Transverse colon (tissue), 4 donors: ENCODE measurements around the gene ABTB1. TPM values are rescaled to one million over a fixed set of nuclear protein-coding genes. Genes with fewer than 3 reads are reported as not detected.

Source experiments
- DNase-seq: peaks from one replicate; pipeline ENCODE4 v3.0.0-alpha.2; 2019
- H3K27ac ChIP-seq, 4 donors: fragments of 200-600 bp; sonication (generic); 2 replicates each; pipeline ENCODE4 v1.5.1; 2016 to 2018; ENCODE audit warnings: inconsistent platforms in 4 of 4
- H3K27me3 ChIP-seq: fragments of 200-600 bp; sonication (generic); 2 replicates; pipeline ENCODE4 v1.5.1; 2017; ENCODE audit warnings: inconsistent platforms
- H3K36me3 ChIP-seq, 4 donors: fragments of 200-600 bp; sonication (generic); 2 replicates each; pipeline ENCODE4 v1.5.1; 2017 to 2019; ENCODE audit warnings: inconsistent platforms in 4 of 4
- H3K4me1 ChIP-seq, 4 donors: fragments of 200-600 bp; sonication (generic); 2 replicates each; pipeline ENCODE4 v1.5.1; 2017 to 2020; ENCODE audit warnings: inconsistent platforms in 4 of 4
- H3K4me3 ChIP-seq, 4 donors: fragments of 200-600 bp; sonication (generic); 1 replicate in 1 of 4; 2 replicates in 3 of 4; pipeline versions ENCODE4 v1.5.1 to v1.6.1; 2017 to 2019; ENCODE audit warnings: inconsistent platforms in 4 of 4
- H3K9me3 ChIP-seq, 2 donors: fragments of 200-600 bp; sonication (generic); 2 replicates each; pipeline ENCODE4 v1.5.1; 2017 to 2019; ENCODE audit warnings: inconsistent platforms in 2 of 2
- CTCF ChIP-seq, 5 experiments: fragments of 200-600 bp in 3 of 5; fragments of 450-650 bp in 2 of 5; sonication (generic) in 3 of 5; IDR thresholded peaks; 1 replicate in 2 of 5; 2 replicates in 3 of 5; pipeline ENCODE4 v1.5.1; 2016 to 2017; ENCODE audit warnings: antibody characterized with exemption in 5 of 5, inconsistent platforms in 3 of 5, mild to moderate bottlenecking in 2 of 5, moderate library complexity in 1 of 5
- EP300 ChIP-seq: sonication (generic); formaldehyde crosslinking; IDR thresholded peaks from one replicate; pipeline ENCODE4 v1.6.1; 2017; ENCODE audit warnings: antibody characterized with exemption, low read depth
- POLR2A ChIP-seq: fragments of 450-650 bp; IDR thresholded peaks from one replicate; pipeline ENCODE4 v1.6.1; 2016; ENCODE audit warnings: antibody characterized with exemption, mild to moderate bottlenecking, moderate library complexity
- POLR2AphosphoS5 ChIP-seq, 3 donors: sonication (generic); formaldehyde crosslinking; IDR thresholded peaks; one replicate each; pipeline ENCODE4 v1.6.1; 2016; ENCODE audit warnings: antibody characterized with exemption in 3 of 3
- WGBS, 2 donors: methylation state at CpG; one replicate each; pipeline ENCODE4 v1.1.5; 2018; ENCODE audit warnings: low coverage in 1 of 2; 5-methylcytosine and 5-hydroxymethylcytosine counted together
- in situ Hi-C, 4 donors: fragments of 200-750 bp; cut with MboI; loops; one replicate each; pipeline versions ENCODE4 v1.15.0 to v1.15.1; 2017; ENCODE audit warnings: low sequenced_read_pairs in 3 of 4, low pct_ligation_motif_present in 1 of 4, low pct_unique_long_range_greater_than_20kb in 1 of 4
- intact Hi-C: fragments of 100-400 bp; cut with DNase I; formaldehyde crosslinking; loops from one replicate; pipeline ENCODE4 v1.15.1; 2023; ENCODE audit warnings: low total_unique reads
- total RNA-seq, 4 donors: library from RNA; depleted of rRNA; stranded (reverse); fragments of >200 nt; gene quantifications; one replicate each; pipeline ENCODE4 v1.1.0, GENCODE V29; 2016

Gene ABTB1
- total RNA-seq, 4 donors from 2014 or later, result 29.6 to 80.4 (median 45.8) TPM

GRCh38 chr3:127673191-127674100, 694 bp downstream of the ABTB1 start:
- H3K9me3 ChIP-seq, result no peaks in the 10 kb centered on the region
- TF ChIP-seq EP300, result no peak
- no peak for TF ChIP-seq POLR2AphosphoS5 (IDR thresholded peaks at IDR 0.05)
- TF ChIP-seq POLR2A, result no peak
- no peak for TF ChIP-seq CTCF (IDR thresholded peaks at IDR 0.05)
- 15 to 22% methylated on average over 7 to 34 of the region's 51 CpGs for WGBS, 2 donors
- peak; percentile 61 for DNase-seq
- peak overlapping the region; percentile 82 to 98 (median 97) for H3K4me3 ChIP-seq
- in situ Hi-C loops (loop anchor here in 2 of 4 donors (25.0 kb wide), 2 partner anchors 164 to 289 kb away; no protein-coding TSS in a partner anchor), intact Hi-C loops (no loop called here)
- H3K27me3 ChIP-seq, result no peaks in the 10 kb centered on the region
- peak overlapping the region; percentile 90 to 98 (median 92) for H3K27ac ChIP-seq
- peaks cover 8 to 29% (median 23%) of the 10 kb centered on the region in 4 donors for H3K4me1 ChIP-seq
- H3K36me3 ChIP-seq, result no peaks in the 10 kb centered on the region

DNA sequence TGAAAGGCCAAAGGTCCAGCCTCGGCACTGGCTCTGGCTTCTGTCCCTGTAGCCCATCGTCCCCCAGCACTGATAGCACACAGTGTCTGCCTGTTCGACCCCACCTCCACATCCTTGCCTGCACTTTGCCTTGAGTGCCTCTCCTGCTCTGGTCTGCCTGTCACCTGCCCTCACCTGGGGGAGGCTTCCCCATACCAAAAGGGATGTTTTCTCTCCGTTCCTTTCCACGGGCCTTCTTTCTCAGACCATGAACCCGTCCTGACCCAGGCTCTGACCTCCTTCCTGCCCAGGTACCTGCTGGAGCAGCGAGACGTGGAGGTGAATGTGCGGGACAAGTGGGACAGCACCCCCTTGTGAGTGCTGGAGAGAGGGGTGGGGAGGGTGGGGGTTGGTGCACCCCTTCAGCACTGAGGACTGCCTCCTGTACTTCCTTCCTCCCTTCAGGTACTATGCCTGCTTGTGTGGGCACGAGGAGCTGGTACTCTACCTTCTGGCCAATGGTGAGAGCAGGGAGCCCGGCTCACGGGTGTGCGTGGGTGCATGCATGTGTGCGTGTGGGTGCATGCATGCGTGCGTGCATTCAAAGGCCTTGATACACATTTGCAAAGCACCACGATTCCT, 1.5 kb downstream of the ABTB1 start:
- H3K9me3 ChIP-seq, result no peaks in the 10 kb centered on the region
- H3K27ac ChIP-seq, result peak overlapping the region in 1 of 4 donors; percentile 98
- intact Hi-C loops, result no loop called here
- H3K27me3 ChIP-seq, result no peaks in the 10 kb centered on the region
- TF ChIP-seq POLR2A (no peak), EP300 (no peak)
- DNase-seq, result no peak
- peaks cover 8 to 29% (median 23%) of the 10 kb centered on the region in 4 donors for H3K4me1 ChIP-seq
- no peaks in the 10 kb centered on the region for H3K36me3 ChIP-seq
- H3K4me3 ChIP-seq, result peak overlapping the region in 2 of 4 donors; percentile 96 to 98
- in situ Hi-C loops, result loop anchor here in 2 of 4 donors (25.0 kb wide), 2 partner anchors 163 to 288 kb away; no protein-coding TSS in a partner anchor
- 82 to 100% methylated on average over 1 to 17 of the region's 17 CpGs for WGBS, 2 donors

DNA sequence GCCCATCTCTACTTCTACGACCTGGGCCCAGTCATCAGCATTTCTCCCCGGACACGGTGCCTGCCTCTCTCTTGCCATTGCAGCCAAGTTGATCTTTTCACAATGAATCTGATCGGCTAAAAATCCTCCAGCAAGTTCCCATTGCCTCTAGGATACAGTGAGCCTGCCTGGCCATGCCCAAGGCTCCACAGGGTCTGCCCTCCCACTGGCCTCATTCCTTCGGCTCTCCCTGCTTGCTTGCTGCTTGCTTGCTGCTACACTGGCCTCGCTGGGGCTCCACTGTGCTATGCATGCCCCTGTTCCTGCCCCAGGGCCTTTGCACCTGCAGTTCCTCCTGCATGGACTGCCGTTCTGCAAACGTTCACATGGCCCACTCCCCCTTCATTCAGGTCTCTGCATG, 2.0 kb downstream of the ABTB1 start:
- Histone ChIP-seq H3K4me3 (no peak overlapping the region), H3K9me3 (no peaks in the 10 kb centered on the region), H3K27ac (no peak overlapping the region), H3K27me3 (no peaks in the 10 kb centered on the region), H3K4me1 (peaks cover 8 to 29% (median 23%) of the 10 kb centered on the region in 4 donors), H3K36me3 (no peaks in the 10 kb centered on the region)
- DNase-seq, result no peak
- TF ChIP-seq EP300, result no peak
- TF ChIP-seq CTCF (IDR thresholded peaks at IDR 0.05), result no peak
- TF ChIP-seq POLR2AphosphoS5 (IDR thresholded peaks at IDR 0.05), result no peak
- 92 to 93% methylated on average over 6 to 8 of the region's 8 CpGs for WGBS, 2 donors
- intact Hi-C loops, result no loop called here
- in situ Hi-C loops, result loop anchor here in 3 of 4 donors (25.0 kb wide), 2 partner anchors 163 to 288 kb away; no protein-coding TSS in a partner anchor

DNA sequence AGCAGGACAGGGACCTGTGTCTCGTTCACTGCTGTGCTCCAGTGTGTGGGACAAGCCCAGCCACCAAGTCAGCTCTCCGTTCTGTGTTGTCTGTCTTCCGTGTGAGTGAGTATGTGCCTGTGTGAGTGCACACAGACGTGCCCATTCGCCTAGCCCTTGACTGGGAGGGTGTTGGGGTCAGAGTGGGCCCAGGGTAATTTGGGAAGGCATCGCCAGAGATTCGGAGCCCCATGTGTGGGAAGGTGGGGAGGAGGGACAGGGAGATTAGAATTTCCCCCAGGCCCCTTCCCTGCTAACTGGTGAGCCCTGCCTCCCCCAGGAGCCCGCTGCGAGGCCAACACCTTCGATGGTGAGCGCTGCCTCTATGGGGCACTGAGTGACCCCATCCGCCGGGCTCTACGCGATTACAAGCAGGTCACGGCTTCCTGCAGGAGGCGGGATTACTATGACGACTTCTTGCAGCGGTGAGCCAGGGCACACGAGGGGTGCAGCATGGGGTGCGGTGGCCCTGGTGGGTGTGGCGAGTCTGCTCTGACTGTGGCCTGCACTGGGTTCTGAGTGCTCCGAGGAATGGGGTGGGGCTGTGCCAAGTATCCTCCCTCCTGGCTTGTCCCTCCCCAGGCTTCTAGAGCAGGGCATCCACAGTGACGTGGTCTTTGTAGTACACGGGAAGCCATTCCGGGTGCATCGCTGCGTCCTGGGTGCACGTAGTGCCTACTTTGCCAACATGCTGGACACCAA, 3.1 kb downstream of the ABTB1 start:
- Histone ChIP-seq H3K27ac (no peak overlapping the region), H3K9me3 (no peaks in the 10 kb centered on the region), H3K4me3 (no peak overlapping the region), H3K36me3 (no peaks in the 10 kb centered on the region), H3K4me1 (peaks cover 8 to 29% (median 23%) of the 10 kb centered on the region in 4 donors), H3K27me3 (no peaks in the 10 kb centered on the region)
- no peak for DNase-seq
- in situ Hi-C loops (loop anchor here in 1 of 4 donors (25.0 kb wide), 1 partner anchor 161 kb away; no protein-coding TSS in a partner anchor), intact Hi-C loops (no loop called here)
- TF ChIP-seq EP300, result no peak
- no peak for TF ChIP-seq POLR2A
- TF ChIP-seq POLR2AphosphoS5 (IDR thresholded peaks at IDR 0.05), result no peak
- TF ChIP-seq CTCF (IDR thresholded peaks at IDR 0.05), result no peak
- 89% methylated on average over 28 of the region's 29 CpGs; no CpG with 5 or more reads in 1 of the 2 donors for WGBS, 2 donors
